ENCODE measurements around the gene GSN. TPM values are rescaled to one million over a fixed set of nuclear protein-coding genes. Genes with fewer than 3 reads are reported as not detected.

The GSN gene
- total RNA-seq, 3 donors from 2014 or later = 1,290 to 13,922 (median 1,437) TPM

DNA sequence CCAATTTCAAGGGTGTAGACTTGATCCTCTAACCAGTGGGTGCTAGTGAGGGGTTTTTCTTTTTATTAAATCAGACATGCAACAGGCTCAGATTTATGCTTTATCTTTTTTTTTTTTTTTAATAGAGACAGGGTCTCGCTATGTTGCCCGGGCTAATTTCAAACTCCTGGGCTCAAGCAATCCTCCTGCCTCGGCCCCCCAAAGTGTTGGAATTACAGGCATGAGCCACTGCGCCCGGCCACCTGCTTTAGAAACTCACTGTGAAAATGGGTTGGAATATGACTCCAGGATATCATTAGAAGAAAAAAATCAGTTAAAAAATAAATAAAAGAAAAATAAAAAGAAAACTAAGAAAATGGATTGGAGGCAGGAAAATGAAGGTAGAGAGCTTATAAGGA is 51.4 kb downstream of the GSN start:
- H3K9me3 ChIP-seq = no peaks in the 10 kb centered on the region
- H3K36me3 ChIP-seq = peaks cover 9% of the 10 kb centered on the region
- TF ChIP-seq POLR2A (IDR thresholded peaks at IDR 0.05) (no peak), POLR2AphosphoS5 (IDR thresholded peaks at IDR 0.05) (no peak)
- TF ChIP-seq, protein P1, sequence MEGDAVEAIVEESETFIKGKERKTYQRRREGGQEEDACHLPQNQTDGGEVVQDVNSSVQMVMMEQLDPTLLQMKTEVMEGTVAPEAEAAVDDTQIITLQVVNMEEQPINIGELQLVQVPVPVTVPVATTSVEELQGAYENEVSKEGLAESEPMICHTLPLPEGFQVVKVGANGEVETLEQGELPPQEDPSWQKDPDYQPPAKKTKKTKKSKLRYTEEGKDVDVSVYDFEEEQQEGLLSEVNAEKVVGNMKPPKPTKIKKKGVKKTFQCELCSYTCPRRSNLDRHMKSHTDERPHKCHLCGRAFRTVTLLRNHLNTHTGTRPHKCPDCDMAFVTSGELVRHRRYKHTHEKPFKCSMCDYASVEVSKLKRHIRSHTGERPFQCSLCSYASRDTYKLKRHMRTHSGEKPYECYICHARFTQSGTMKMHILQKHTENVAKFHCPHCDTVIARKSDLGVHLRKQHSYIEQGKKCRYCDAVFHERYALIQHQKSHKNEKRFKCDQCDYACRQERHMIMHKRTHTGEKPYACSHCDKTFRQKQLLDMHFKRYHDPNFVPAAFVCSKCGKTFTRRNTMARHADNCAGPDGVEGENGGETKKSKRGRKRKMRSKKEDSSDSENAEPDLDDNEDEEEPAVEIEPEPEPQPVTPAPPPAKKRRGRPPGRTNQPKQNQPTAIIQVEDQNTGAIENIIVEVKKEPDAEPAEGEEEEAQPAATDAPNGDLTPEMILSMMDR (IDR thresholded peaks at IDR 0.05) = no peak
- no peak overlapping the region for H3K4me3 ChIP-seq
- no peaks in the 10 kb centered on the region for H3K27me3 ChIP-seq
- H3K27ac ChIP-seq = peak overlapping the region; percentile 88 to 95
- intact Hi-C loops (cut with DNase I; ENCODE audit: low total_unique reads) = loop anchor here (10.0 kb wide), 1 partner anchor 105 kb away; no protein-coding TSS in a partner anchor
- H3K4me1 ChIP-seq = peaks cover 0 to 5% of the 10 kb centered on the region in 2 donors
- DNase-seq (ENCODE audit: low spot score in 2 of 2) = no peak

DNA sequence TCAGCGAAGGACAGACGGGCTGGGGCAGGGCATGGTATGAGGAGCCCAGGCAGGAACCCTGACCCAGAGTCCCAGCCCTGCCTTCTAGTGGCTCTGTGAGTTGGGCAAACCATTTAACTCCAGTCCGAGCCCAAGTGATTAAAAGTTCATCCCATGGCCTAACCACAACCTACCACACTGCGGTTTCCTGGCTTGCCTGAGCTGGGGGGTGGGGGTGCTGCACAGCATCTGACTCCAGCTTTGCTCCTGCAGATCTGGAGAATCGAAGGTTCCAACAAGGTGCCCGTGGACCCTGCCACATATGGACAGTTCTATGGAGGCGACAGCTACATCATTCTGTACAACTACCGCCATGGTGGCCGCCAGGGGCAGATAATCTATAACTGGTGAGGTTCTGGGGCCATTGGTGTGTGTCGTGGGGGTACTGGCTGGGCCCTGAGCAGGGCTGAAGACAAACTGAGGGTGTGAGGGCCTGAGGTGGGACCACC is 53.1 kb downstream of the GSN start:
- Histone ChIP-seq H3K36me3 (peaks cover 9% of the 10 kb centered on the region), H3K27ac (peak overlapping the region; percentile 88 to 95), H3K4me1 (peaks cover 4 to 12% of the 10 kb centered on the region in 2 donors), H3K27me3 (no peaks in the 10 kb centered on the region), H3K4me3 (no peak overlapping the region), H3K9me3 (no peaks in the 10 kb centered on the region)
- no peak for DNase-seq (ENCODE audit: low spot score in 2 of 2)
- intact Hi-C loops (cut with DNase I; ENCODE audit: low total_unique reads) = loop anchor here (5.0 kb wide), 1 partner anchor 51 kb away; the partner anchor contains the start of gene STOM
- no peak for TF ChIP-seq POLR2AphosphoS5 (IDR thresholded peaks at IDR 0.05)
- TF ChIP-seq, protein P1 (IDR thresholded peaks at IDR 0.05) = no peak
- no peak for TF ChIP-seq POLR2A (IDR thresholded peaks at IDR 0.05)

DNA sequence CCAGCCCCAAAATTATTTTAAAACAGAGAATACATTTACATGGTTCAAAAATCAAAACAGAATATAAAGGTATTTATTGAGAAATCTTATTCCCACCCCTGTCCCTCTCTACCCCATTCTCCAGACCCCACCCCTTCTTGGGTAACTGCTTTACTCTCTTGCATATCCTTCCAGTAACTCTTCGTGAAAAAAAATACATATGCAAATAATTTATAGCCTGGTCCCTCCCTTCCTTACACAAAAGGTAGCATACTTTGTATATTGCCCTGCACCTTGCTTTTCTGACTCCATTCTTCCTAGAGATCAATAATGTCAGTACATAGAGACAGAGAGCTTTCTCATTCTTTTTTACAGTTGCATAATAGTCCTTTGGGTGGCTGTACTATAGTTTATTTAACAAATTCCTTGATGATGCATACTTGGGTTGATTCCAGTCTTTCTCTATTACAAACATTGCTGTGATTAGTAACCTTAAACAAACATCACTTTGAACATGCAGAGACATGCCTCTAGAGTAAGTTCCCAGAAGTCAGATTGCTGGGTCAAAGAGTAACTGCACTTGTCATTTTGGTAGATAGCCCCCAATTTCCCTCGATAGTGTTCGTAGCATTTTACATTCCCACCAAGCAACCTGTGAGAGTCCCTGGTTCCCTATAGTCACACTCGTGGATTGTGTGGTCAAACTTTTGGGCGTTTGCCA is 54.2 kb downstream of the GSN start:
- intact Hi-C loops (cut with DNase I; ENCODE audit: low total_unique reads) = loop anchor here (5.0 kb wide), 1 partner anchor 50 kb away; the partner anchor contains the start of gene STOM

DNA sequence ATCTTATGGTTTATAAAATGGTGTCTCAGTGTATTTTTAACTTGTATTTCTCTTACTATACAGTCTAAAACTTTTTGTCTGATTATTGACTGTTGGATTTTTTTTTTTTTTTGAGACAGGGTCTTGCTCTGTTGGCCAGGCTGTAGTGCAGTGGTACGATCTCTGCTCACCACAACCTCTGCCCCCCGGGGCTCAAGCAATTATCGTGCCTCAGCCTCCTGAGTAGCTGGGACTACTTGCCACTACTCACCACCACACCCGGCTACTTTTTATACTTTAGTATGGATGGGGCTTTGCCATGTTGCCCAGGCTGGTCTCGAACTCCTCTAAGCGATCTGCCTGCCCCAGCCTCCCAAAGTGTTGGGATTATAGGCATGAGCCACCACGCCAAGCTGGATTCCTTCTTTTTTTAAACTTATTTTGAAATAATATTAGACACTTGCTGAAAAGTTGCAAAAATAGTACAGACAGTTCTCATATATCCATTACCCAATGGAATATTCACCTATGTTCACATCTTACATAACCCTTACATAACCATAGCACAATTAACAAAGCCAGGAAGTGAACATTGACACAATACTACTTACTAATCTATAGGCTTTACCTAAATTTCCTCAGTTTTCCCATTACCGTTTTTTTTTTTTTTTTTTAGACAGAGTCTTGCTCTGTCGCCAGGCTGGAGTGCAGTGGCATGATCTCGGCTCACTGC is 54.9 kb downstream of the GSN start:
- DNase-seq (ENCODE audit: low spot score in 2 of 2) = no peak
- Histone ChIP-seq H3K27me3 (no peaks in the 10 kb centered on the region), H3K9me3 (no peaks in the 10 kb centered on the region), H3K27ac (peak overlapping the region; percentile 95 to 96), H3K4me1 (peaks cover 14 to 21% of the 10 kb centered on the region in 2 donors), H3K4me3 (no peak overlapping the region), H3K36me3 (peaks cover 8% of the 10 kb centered on the region)
- TF ChIP-seq POLR2A (IDR thresholded peaks at IDR 0.05) (no peak), POLR2AphosphoS5 (IDR thresholded peaks at IDR 0.05) (no peak)
- TF ChIP-seq, protein P1 (IDR thresholded peaks at IDR 0.05) = no peak
- intact Hi-C loops (cut with DNase I; ENCODE audit: low total_unique reads) = loop anchor here (5.0 kb wide), 1 partner anchor 49 kb away; the partner anchor contains the start of gene STOM

More for the DNA sequence above, 54.2 kb downstream of the GSN start:
- TF ChIP-seq, protein P1 (IDR thresholded peaks at IDR 0.05) = no peak
- TF ChIP-seq POLR2A (IDR thresholded peaks at IDR 0.05) (no peak), POLR2AphosphoS5 (IDR thresholded peaks at IDR 0.05) (no peak)
- Histone ChIP-seq H3K27ac (peak overlapping the region; percentile 79 to 95), H3K36me3 (peaks cover 9% of the 10 kb centered on the region), H3K4me3 (no peak overlapping the region), H3K9me3 (no peaks in the 10 kb centered on the region), H3K4me1 (peaks cover 12 to 20% of the 10 kb centered on the region in 2 donors), H3K27me3 (no peaks in the 10 kb centered on the region)
- DNase-seq (ENCODE audit: low spot score in 2 of 2) = no peak

Measured in breast epithelium (tissue), 4 donors.